Psoas muscle (tissue), 8 donors: ENCODE measurements around the gene VSIR. TPM values are rescaled to one million over a fixed set of nuclear protein-coding genes. Genes with fewer than 3 reads are reported as not detected.

ENCODE experiments used
- ATAC-seq, 4 donors: fragments of 200-7000 bp; cut with Tn5 transposase; one replicate each; pipeline ENCODE4 v1.9.1; 2020; ENCODE audit warnings: moderate library complexity in 3 of 4, mild to moderate bottlenecking in 2 of 4
- DNase-seq, 2 donors: peaks; one replicate each; pipeline ENCODE4 v3.0.0-alpha.2; 2020
- H3K27ac ChIP-seq: fragments of 200-600 bp; one replicate; pipeline ENCODE4 v1.8.0; 2022
- H3K27me3 ChIP-seq, 3 donors: fragments of 200-600 bp in 1 of 3; one replicate each; pipeline versions ENCODE4 v1.6.1 to v1.8.0; 2013 to 2022; ENCODE audit warnings: low read length in 2 of 3, mild to moderate bottlenecking in 2 of 3, moderate library complexity in 1 of 3; ENCODE audit not compliant: insufficient read depth in 3 of 3
- H3K36me3 ChIP-seq, 2 donors: fragments of 200-600 bp in 1 of 2; one replicate each; pipeline versions ENCODE4 v1.6.1 to v1.8.0; 2013 to 2022; ENCODE audit warnings: low read depth in 1 of 2, mild to moderate bottlenecking in 1 of 2, moderate library complexity in 1 of 2; ENCODE audit not compliant: insufficient read depth in 1 of 2
- H3K4me1 ChIP-seq: fragments of 200-600 bp; one replicate; pipeline ENCODE4 v1.8.0; 2022
- H3K4me3 ChIP-seq: fragments of 200-600 bp; one replicate; pipeline ENCODE4 v1.8.0; 2022; ENCODE audit warnings: mild to moderate bottlenecking
- H3K9me3 ChIP-seq: fragments of 200-600 bp; one replicate; pipeline ENCODE4 v1.8.0; 2022
- WGBS, 3 donors: extraction: QIAGEN DNeasy Blood & Tissue Kit; methylation state at CpG; one replicate each; pipeline versions ENCODE4 v1.1.6 to v1.1.7; 2013; 5-methylcytosine and 5-hydroxymethylcytosine counted together
- intact Hi-C, 2 donors: fragments of 100-400 bp; cut with DNase I; formaldehyde crosslinking; loops; one replicate each; pipeline versions ENCODE4 v1.11.0 to v1.14.2; 2022
- polyA plus RNA-seq, 3 donors: library from polyadenylated mRNA; stranded (reverse); fragments of 200-250 nt; gene quantifications; one replicate each; pipeline ENCODE4 v1.2.3, GENCODE V29; 2013
- total RNA-seq, 4 donors: library from RNA; stranded (reverse); fragmentation: NEBNext Ultra II Directional in 2 of 4; extraction: Animal tissue kit (Norgen Biotek cat#: 25700) in 2 of 4; gene quantifications; one replicate each; pipeline versions ENCODE4 v1.2.1 to v1.2.4, GENCODE V29; 2021 to 2023
- TF ChIP-seq, protein P1 (sequence below): fragments of 200-600 bp; IDR thresholded peaks from one replicate; pipeline ENCODE4 v1.8.0; 2022; ENCODE audit warnings: antibody characterized with exemption
- donor health status: healthy with polysubstance abuse.
- donor health status: DM: no; HTN: no; CAD: no; lungs with moderate emphysema.
- donor health status: Bipolar disorder and iron deficiency.
- donor health status: healthy.
- donor health status: DM: yes; HTN: yes; CAD: no.
- donor health status: DM: no; HTN: no; CAD: no.
- donor health status: DM: no; HTN: no; CAD: no.
- donor health status: DM: yes; HTN: yes; CAD: no.

Gene VSIR
- total and polyA plus RNA-seq, 7 donors = 12.5 to 21.8 (median 18.1) TPM

DNA sequence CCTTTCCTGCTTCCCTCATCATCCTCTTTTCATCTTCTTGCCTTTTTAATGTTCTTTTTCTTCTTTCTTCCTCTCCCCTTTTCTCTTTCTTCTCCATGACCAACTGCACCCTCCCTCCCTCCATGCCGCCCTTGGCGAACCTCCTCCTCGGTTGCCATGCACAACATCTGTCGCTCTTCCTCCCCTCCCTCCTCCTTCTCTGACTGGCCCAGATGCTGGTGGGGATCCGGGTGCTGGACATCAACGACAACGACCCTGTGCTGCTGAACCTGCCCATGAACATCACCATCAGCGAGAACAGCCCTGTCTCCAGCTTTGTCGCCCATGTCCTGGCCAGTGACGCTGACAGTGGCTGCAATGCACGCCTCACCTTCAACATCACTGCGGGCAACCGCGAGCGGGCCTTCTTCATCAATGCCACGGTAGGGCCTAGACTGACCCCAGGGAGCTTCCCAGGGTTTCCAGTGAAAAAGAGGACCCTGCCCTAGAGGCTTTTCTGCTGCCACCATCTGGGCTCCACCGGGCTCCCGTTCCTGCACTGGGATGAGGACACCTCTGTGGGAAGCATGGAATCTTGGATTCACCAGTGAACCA is 11.5 kb upstream of the VSIR start:
- H3K27me3 ChIP-seq = no peaks in the 10 kb centered on the region
- peak in 1 of 2 donors; percentile 32 for DNase-seq
- H3K9me3 ChIP-seq = no peaks in the 10 kb centered on the region
- no peaks in the 10 kb centered on the region for H3K36me3 ChIP-seq
- no peak overlapping the region for H3K27ac ChIP-seq
- no peak overlapping the region for H3K4me3 ChIP-seq
- intact Hi-C loops = no loop called here
- 79 to 83% (median 80%) methylated on average over 18 of the region's 18 CpGs for WGBS, 3 donors
- H3K4me1 ChIP-seq = no peaks in the 10 kb centered on the region
- no peak for ATAC-seq
- TF ChIP-seq, protein P1, sequence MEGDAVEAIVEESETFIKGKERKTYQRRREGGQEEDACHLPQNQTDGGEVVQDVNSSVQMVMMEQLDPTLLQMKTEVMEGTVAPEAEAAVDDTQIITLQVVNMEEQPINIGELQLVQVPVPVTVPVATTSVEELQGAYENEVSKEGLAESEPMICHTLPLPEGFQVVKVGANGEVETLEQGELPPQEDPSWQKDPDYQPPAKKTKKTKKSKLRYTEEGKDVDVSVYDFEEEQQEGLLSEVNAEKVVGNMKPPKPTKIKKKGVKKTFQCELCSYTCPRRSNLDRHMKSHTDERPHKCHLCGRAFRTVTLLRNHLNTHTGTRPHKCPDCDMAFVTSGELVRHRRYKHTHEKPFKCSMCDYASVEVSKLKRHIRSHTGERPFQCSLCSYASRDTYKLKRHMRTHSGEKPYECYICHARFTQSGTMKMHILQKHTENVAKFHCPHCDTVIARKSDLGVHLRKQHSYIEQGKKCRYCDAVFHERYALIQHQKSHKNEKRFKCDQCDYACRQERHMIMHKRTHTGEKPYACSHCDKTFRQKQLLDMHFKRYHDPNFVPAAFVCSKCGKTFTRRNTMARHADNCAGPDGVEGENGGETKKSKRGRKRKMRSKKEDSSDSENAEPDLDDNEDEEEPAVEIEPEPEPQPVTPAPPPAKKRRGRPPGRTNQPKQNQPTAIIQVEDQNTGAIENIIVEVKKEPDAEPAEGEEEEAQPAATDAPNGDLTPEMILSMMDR = no peak

DNA sequence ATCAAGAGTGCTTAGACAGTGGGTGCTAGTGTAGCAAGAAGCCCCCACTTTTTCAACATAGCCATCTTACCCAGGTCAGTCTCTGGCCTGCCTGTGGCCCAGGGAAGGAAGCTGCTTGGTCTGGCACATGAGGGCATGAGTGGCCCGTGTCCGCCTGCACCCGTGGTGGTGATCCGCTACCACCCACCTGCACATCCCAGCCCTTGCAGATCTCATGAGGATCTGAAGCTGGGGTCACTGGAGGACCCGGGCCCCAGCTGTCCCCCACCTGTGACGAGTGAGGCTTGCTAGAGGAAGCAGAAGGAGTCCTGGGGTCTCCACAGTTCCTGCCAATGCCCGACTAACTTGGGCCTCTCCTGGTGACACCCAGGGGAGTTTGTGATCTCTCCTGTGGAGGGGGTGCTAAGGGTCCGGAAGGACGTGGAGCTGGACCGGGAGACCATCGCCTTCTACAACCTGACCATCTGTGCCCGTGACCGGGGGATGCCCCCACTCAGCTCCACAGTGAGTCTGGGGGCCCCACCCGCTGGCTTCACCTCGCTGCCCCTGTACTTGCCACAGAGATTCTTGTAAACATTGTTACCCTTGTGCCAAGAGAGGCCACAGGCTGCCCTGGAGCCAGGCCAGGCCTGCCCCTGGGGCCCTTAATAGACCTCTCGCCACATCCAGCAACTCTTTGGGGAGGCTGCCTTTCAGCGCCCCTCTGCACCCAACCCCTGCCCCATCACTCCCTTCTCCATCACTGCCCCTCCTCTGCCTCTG is 10.8 kb upstream of the VSIR start:
- intact Hi-C loops = no loop called here
- no peaks in the 10 kb centered on the region for H3K36me3 ChIP-seq
- DNase-seq (no peak), ATAC-seq (no peak)
- TF ChIP-seq, protein P1 = no peak
- H3K4me3 ChIP-seq = no peak overlapping the region
- no peak overlapping the region for H3K27ac ChIP-seq
- no peaks in the 10 kb centered on the region for H3K9me3 ChIP-seq
- H3K27me3 ChIP-seq = no peaks in the 10 kb centered on the region
- WGBS, 3 donors = 85 to 89% (median 85%) methylated on average over 15 to 17 of the region's 17 CpGs
- H3K4me1 ChIP-seq = no peaks in the 10 kb centered on the region

DNA sequence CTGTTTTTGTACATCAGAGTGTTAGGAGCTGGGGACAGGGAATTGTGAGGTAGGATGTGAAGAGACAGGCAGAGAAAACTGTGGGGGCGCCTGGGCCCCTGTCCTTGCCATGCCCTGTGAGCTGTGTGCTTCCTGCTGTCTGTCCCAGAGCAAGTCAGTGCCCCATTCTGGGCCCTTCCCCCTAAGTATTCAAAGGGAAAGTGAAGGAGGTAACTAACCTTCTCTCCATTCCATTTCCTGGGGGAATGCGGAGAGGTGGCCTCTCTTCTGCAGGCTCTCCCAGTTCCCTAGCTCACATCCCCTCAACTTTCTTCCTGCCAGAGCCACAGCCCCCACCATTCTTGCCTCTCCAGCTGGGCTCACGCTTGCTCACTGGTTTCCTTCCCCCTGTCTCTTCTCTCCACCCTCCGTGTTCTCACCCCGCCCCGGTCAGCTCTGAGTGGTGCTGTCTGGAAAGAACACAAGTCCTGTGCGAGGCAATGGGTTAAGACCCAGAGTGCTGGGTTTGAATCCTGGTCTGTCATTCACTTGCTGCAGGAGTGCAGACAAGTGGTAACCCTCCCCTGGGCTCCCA is 9.7 kb upstream of the VSIR start:
- Histone ChIP-seq H3K27me3 (no peaks in the 10 kb centered on the region), H3K4me3 (no peak overlapping the region), H3K27ac (no peak overlapping the region), H3K4me1 (no peaks in the 10 kb centered on the region), H3K36me3 (no peaks in the 10 kb centered on the region), H3K9me3 (no peaks in the 10 kb centered on the region)
- ATAC-seq (no peak), DNase-seq (no peak)
- WGBS, 3 donors = 54 to 68% (median 64%) methylated on average over 7 of the region's 7 CpGs
- intact Hi-C loops = no loop called here
- TF ChIP-seq, protein P1 = no peak

DNA sequence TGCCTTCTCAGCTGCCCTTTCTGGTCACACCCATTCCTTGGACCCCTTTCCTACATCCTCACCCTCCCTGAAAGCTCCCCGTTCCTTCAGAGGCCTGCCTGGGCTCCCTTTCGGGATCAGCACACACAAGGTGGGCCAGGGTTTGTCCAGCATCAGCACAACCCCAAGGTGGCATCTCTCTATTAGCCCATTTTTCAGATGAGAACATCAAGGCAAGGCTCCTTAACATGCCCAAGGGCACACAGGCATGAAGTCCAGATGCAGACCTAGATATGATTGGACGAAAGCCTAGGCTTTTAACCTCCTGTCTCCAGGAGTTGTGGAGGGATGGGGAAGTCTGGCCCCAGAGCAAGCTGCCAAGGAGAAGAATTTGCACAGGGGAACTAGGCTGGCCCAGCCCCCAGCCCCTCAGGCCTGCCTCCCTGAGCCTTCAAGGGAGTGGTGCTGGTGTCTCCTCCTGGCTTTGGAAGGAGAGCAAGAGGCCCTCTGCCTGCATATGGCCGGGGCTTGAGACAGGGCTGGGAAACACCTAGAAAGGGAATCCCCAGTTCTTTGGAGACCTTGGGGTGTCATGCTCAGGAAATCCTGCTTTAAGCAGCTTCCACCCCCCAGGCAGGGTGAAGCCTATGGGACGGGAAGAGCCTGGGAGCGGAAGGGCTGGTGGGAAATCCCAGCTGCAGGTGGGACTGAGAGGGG is 9.0 kb upstream of the VSIR start:
- Histone ChIP-seq H3K27ac (no peak overlapping the region), H3K4me1 (no peaks in the 10 kb centered on the region), H3K27me3 (no peaks in the 10 kb centered on the region), H3K36me3 (no peaks in the 10 kb centered on the region), H3K4me3 (no peak overlapping the region), H3K9me3 (no peaks in the 10 kb centered on the region)
- TF ChIP-seq, protein P1 = no peak
- 82 to 90% (median 85%) methylated on average over 6 of the region's 6 CpGs for WGBS, 3 donors
- DNase-seq = no peak
- intact Hi-C loops = no loop called here
- ATAC-seq = no peak
